NB4 (cell line): ENCODE measurements around the gene RANBP1.

ENCODE experiments used
- DNase-seq: peaks from one replicate; pipeline ENCODE4 v3.0.0; 2010; ENCODE audit warnings: low read depth
- H3K4me3 ChIP-seq: one replicate; pipeline ENCODE4 v1.5.1; 2011; ENCODE audit warnings: mild to moderate bottlenecking, low read depth, low read length, moderate library complexity
- MYC ChIP-seq: IDR thresholded peaks from 2 replicates; pipeline ENCODE4 v1.6.1; 2011; ENCODE audit warnings: low read depth, low read length
- POLR2A ChIP-seq: IDR thresholded peaks from 2 replicates; pipeline ENCODE4 v1.6.1; 2011; ENCODE audit warnings: mild to moderate bottlenecking; ENCODE audit not compliant: insufficient read length; ENCODE audit errors: extremely low read depth
- TF ChIP-seq, protein P1 (sequence below): IDR thresholded peaks from 2 replicates; pipeline ENCODE4 v1.6.1; 2011; ENCODE audit warnings: low read depth, low read length
- TF ChIP-seq, protein P2 (sequence below): IDR thresholded peaks from one replicate; pipeline ENCODE4 v1.5.1; 2012; ENCODE audit warnings: low read depth, low read length

Gene RANBP1

DNA sequence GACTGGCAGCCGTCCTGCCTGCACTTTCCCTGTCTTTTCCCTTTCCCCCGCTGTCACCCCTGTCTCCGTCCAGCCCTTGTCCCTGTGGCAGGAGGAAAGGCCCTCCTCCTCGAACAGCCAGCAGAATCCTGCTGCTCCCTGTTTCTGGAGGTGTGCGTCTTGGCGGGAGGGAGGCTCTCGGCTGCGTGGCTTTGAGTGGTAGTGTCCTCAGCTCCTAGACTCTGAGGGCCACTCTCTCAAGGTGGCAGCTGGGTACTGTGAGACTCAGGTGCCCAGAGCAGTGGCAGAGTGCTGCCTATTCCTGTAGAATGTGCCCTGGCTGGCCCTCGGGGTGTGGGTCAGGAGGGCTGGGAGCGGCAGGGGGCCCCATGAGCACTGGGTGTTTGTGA, 9.1 kb upstream of the RANBP1 start:
- no peak for DNase-seq

DNA sequence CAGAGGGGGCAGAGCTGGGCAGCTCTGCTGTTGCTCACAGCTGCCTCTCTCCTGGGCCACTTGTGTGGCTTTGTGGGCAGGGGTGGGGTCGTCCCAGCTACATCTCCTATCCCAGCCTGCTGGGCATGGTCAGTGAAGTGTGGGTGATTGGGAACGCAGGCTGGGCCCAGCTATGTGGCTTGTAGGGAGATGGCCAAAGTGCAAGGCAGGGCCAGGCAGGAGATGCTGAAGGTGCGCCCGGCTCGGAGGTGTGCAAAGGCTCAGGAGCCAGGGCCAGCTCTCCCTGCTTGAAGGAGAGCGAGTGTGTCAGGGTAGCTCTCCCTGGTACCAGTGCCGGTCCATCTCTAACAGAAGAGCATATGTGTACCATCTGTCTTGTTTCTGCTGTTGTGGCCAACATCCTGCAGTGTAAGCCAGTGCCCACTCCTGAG, 8.4 kb upstream of the RANBP1 start:
- TF ChIP-seq POLR2A (no peak), MYC (no peak)
- TF ChIP-seq, protein P1, sequence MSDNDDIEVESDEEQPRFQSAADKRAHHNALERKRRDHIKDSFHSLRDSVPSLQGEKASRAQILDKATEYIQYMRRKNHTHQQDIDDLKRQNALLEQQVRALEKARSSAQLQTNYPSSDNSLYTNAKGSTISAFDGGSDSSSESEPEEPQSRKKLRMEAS: no peak
- TF ChIP-seq, protein P2, sequence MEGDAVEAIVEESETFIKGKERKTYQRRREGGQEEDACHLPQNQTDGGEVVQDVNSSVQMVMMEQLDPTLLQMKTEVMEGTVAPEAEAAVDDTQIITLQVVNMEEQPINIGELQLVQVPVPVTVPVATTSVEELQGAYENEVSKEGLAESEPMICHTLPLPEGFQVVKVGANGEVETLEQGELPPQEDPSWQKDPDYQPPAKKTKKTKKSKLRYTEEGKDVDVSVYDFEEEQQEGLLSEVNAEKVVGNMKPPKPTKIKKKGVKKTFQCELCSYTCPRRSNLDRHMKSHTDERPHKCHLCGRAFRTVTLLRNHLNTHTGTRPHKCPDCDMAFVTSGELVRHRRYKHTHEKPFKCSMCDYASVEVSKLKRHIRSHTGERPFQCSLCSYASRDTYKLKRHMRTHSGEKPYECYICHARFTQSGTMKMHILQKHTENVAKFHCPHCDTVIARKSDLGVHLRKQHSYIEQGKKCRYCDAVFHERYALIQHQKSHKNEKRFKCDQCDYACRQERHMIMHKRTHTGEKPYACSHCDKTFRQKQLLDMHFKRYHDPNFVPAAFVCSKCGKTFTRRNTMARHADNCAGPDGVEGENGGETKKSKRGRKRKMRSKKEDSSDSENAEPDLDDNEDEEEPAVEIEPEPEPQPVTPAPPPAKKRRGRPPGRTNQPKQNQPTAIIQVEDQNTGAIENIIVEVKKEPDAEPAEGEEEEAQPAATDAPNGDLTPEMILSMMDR: no peak
- no peak for DNase-seq
- H3K4me3 ChIP-seq: no peak overlapping the region

More for the DNA sequence above, 9.1 kb upstream of the RANBP1 start:
- no peak overlapping the region for H3K4me3 ChIP-seq
- TF ChIP-seq POLR2A (no peak), MYC (no peak)
- TF ChIP-seq, protein P2: no peak
- TF ChIP-seq, protein P1: no peak

DNA sequence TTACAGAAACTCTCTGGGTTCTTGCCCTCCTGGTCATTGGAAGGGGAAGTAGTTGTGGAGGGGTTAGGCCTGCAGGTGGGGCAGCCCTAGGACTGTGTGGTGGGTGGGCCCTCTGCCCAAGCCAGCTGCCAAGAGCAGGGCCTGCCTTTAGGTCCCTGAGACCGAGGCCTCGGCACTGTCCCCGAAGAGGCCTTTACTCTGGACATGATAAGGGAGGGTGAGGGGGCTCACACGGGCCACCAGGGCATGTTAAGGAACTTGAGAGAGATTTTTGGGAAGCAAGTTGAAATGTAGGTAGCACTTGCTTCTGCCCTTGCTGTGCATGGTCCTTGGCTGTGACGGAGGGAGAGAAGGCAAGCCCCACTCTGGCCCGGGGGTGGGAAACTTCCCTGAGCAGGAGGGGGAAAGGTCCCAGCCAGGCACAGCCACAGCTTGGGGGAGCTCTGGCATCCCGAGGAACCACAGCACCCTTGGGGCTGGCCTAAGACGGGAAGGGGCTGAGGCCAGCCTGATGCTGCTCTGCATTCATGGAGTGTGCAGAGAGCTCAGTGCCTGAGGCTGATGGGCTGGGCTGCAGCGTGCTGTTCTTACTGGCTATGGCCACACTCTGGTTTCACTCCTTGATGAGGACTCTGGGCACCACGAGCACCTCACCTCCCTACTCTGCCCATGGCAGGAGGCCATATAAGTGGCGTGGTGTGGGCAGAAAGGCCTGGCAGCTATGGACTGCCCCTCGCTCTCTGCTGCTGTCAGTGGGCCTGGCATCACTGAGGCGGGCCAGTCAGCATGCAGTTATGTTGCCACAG, 7.8 kb upstream of the RANBP1 start:
- H3K4me3 ChIP-seq: no peak overlapping the region
- no peak for DNase-seq
- TF ChIP-seq, protein P2: no peak
- no peak for TF ChIP-seq MYC

DNA sequence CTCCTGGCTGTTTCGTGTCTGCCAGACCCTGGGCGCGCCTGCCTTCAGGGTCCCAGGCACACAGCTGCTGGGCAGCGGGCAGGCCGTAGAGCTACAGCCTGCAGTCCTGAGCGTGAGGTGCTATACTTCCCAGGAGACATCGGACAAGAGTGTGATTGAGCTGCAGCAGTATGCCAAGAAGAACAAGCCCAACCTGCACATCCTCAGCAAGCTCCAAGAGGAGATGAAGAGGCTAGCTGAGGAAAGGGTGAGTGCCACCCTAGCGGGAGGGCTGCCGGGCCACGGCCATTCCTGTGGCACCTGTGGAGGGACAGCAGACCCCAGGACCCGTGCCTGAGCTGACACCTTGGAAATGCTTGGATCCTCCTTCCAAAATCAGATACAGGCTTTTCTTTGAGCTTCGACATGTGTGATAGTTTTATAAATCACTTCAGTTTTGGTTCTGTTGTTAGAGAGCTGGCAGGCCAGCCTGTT, 7.1 kb upstream of the RANBP1 start:
- TF ChIP-seq, protein P1: no peak
- H3K4me3 ChIP-seq: no peak overlapping the region
- DNase-seq: no peak

DNA sequence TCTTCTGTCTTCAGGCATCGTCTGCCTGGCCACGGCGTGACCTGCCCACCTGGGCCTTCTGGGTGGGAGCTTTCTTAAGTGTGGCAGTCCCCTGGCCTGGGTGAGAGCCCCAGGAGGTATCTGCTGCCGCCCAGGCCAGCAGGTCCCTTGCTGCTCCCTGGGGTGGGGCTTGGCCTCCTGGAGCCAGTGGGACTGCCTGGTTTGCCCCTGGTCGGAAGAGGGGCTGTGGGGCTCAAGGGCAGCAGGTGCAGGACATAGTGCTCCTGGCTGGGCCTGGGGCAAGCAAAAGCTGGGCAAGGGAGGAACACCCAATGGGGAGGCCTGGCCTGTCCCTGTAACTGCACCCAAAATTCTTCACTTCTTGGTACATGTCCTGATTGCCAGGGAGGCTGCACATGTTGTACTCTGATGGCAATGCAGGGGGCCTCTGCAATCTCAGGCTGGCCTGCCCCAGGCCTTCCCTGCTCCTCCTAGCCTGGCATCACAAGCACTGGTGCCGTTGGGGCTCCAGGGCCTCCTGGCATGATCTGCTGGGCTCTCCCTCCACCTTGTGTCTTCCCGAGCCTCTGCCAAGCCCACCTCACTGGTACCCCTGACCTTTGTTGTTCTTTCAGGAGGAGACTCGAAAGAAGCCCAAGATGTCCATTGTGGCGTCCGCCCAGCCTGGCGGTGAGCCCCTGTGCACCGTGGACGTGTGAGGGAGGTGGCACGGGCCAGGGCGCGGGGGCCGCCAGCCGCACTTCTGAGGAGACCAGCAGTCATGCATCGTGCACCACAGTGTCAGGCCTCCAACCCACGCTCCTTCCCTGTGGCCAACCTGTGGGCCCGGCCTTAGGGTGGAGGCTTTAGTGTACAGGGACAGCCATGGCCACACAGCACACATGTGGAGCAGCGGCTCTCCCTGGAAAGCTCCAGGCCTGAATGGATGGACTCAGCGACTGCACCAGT, 6.2 kb upstream of the RANBP1 start:
- no peak for TF ChIP-seq MYC
- DNase-seq: no peak
- no peak overlapping the region for H3K4me3 ChIP-seq

DNA sequence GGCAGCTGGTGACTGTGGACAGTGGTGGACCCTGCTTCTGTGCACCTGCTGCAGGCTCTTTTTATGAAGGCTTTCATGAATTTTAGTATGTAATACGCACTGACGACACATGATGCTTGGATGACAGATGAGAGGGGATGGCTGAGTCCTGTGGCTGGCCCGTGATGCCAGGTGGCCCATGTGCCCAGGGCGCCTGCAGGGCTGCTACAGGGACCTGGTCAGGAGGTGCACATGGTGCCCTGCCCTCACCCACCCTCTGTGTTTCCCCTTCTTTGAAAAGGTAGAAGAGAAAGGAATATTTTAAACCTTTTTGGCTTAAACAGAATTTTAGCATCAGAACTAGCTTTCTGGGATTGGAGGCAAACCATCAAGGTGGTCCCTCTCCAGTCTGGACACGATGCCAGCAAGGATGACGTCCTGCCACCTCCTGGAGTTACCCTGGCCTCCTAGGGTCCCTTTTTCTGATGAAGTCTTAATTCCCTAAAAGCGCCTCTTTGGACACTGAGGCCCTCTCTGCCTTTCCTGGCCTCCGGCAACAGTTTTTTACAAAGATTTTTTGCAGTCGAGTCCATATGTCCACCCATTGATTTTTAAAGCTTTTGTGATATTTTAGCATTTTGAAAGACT, 5.4 kb upstream of the RANBP1 start:
- TF ChIP-seq POLR2A (no peak), MYC (no peak)
- TF ChIP-seq, protein P1: no peak
- TF ChIP-seq, protein P2: no peak
- DNase-seq: no peak
- no peak overlapping the region for H3K4me3 ChIP-seq
